Smooth muscle cell (in vitro differentiated cells): ENCODE results near the gene OSBPL10. TPM values are rescaled to one million over a fixed set of nuclear protein-coding genes. Genes with fewer than 3 reads are reported as not detected.

Experiments used
- DNase-seq: peaks from one replicate; lab custom pipeline; 2025; ENCODE audit not compliant: unreplicated experiment; lab: John Stamatoyannopoulos, UW
- H2AFZ ChIP-seq: fragments of 200-600 bp; sonication (generic); 2 replicates; pipeline ENCODE4 v1.6.0; 2016; ENCODE audit warnings: antibody characterized with exemption, low read depth, mild to moderate bottlenecking
- H3F3A ChIP-seq: fragments of 200-600 bp; sonication (generic); 2 replicates; pipeline ENCODE4 v1.6.0; 2017; ENCODE audit warnings: antibody characterized with exemption, low read depth
- H3K27ac ChIP-seq: fragments of 200-600 bp; sonication (generic); 2 replicates; pipeline ENCODE4 v1.5.1; 2016; ENCODE audit warnings: low read depth, mild to moderate bottlenecking
- H3K27me3 ChIP-seq: fragments of 200-600 bp; sonication (generic); 2 replicates; pipeline ENCODE4 v1.6.1; 2016; ENCODE audit warnings: low read depth, mild to moderate bottlenecking
- H3K36me3 ChIP-seq: fragments of 200-600 bp; sonication (generic); 2 replicates; pipeline ENCODE4 v1.5.1; 2016; ENCODE audit warnings: low read depth
- H3K4me1 ChIP-seq: fragments of 200-600 bp; sonication (generic); 2 replicates; pipeline ENCODE4 v1.5.1; 2016; ENCODE audit warnings: low read depth
- H3K4me2 ChIP-seq: fragments of 200-600 bp; sonication (generic); 2 replicates; pipeline ENCODE4 v1.6.0; 2016; ENCODE audit warnings: mild to moderate bottlenecking
- H3K4me3 ChIP-seq: fragments of 200-600 bp; sonication (generic); 2 replicates; pipeline ENCODE4 v1.5.1; 2016; ENCODE audit warnings: mild to moderate bottlenecking
- H3K79me2 ChIP-seq: fragments of 200-600 bp; sonication (generic); 2 replicates; pipeline ENCODE4 v1.6.0; 2016; ENCODE audit warnings: low read depth, mild to moderate bottlenecking
- H3K9ac ChIP-seq: fragments of 200-600 bp; sonication (generic); 2 replicates; pipeline ENCODE4 v1.6.0; 2016; ENCODE audit warnings: low read depth
- H3K9me3 ChIP-seq: fragments of 200-600 bp; sonication (generic); replicated peaks from 2 replicates; pipeline ENCODE4 v1.5.1; 2016; ENCODE audit warnings: low read depth
- H4K20me1 ChIP-seq: fragments of 200-600 bp; sonication (generic); 2 replicates; pipeline ENCODE4 v1.6.0; 2016; ENCODE audit warnings: low read depth
- WGBS: methylation state at CpG from one replicate; pipeline ENCODE4 v1.1.7; 2016; ENCODE audit warnings: low lambda C conversion rate; 5-methylcytosine and 5-hydroxymethylcytosine counted together
- polyA plus RNA-seq: library from polyadenylated mRNA; unstranded; fragments of >200 nt; fragmentation: Nextera tagmentation; extraction: Ambion mirVana; gene quantifications from 2 replicates; pipeline ENCODE4 v1.2.1, GENCODE V29; 2016
- total RNA-seq: library from RNA; depleted of rRNA; stranded (reverse); fragments of >200 nt; gene quantifications from 2 replicates; pipeline ENCODE4 v1.2.3, GENCODE V29; 2014
- TF ChIP-seq, protein P1 (sequence below): fragments of 200-600 bp; sonication (generic); IDR thresholded peaks from 2 replicates; pipeline ENCODE4 v1.5.1; 2017; ENCODE audit warnings: borderline replicate concordance, mild to moderate bottlenecking, antibody characterized with exemption; ENCODE audit not compliant: insufficient read depth, poor library complexity, severe bottlenecking

OSBPL10 gene
- total and polyA plus RNA-seq, 2 experiments from 2014 or later, result 48.9 to 91.5 TPM

- peak overlapping the region; percentile 16 for H3K4me2 ChIP-seq
- H3K27me3 ChIP-seq, result no peaks in the 10 kb centered on the region
- TF ChIP-seq, protein P1, sequence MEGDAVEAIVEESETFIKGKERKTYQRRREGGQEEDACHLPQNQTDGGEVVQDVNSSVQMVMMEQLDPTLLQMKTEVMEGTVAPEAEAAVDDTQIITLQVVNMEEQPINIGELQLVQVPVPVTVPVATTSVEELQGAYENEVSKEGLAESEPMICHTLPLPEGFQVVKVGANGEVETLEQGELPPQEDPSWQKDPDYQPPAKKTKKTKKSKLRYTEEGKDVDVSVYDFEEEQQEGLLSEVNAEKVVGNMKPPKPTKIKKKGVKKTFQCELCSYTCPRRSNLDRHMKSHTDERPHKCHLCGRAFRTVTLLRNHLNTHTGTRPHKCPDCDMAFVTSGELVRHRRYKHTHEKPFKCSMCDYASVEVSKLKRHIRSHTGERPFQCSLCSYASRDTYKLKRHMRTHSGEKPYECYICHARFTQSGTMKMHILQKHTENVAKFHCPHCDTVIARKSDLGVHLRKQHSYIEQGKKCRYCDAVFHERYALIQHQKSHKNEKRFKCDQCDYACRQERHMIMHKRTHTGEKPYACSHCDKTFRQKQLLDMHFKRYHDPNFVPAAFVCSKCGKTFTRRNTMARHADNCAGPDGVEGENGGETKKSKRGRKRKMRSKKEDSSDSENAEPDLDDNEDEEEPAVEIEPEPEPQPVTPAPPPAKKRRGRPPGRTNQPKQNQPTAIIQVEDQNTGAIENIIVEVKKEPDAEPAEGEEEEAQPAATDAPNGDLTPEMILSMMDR, result no peak
- H3K9ac ChIP-seq, result no peak overlapping the region
- H3K4me1 ChIP-seq, result peaks cover 7% of the 10 kb centered on the region
- no peaks in the 10 kb centered on the region for H4K20me1 ChIP-seq
- WGBS, result 63% methylated on average over 6 of the region's 6 CpGs
- H3K79me2 ChIP-seq, result no peaks in the 10 kb centered on the region
- no peak overlapping the region for H3K4me3 ChIP-seq
- H3K36me3 ChIP-seq, result no peaks in the 10 kb centered on the region
- peak overlapping the region; percentile 54 for H3K27ac ChIP-seq
- no peaks in the 10 kb centered on the region for H3K9me3 ChIP-seq
- no peak overlapping the region for H2AFZ ChIP-seq
- no peak for DNase-seq
- peaks cover 5% of the 10 kb centered on the region for H3F3A ChIP-seq
Observed at GRCh38 chr3:32002561-32003368, 21.7 kb upstream of the OSBPL10 start.

- H3F3A ChIP-seq, result peaks cover 5% of the 10 kb centered on the region
- H4K20me1 ChIP-seq, result no peaks in the 10 kb centered on the region
- H3K36me3 ChIP-seq, result no peaks in the 10 kb centered on the region
- DNase-seq, result no peak
- no peak overlapping the region for H3K27ac ChIP-seq
- peaks cover 7% of the 10 kb centered on the region for H3K4me1 ChIP-seq
- no peak overlapping the region for H3K4me2 ChIP-seq
- no peaks in the 10 kb centered on the region for H3K9me3 ChIP-seq
- H3K9ac ChIP-seq, result no peak overlapping the region
- no peak overlapping the region for H3K4me3 ChIP-seq
- H3K27me3 ChIP-seq, result no peaks in the 10 kb centered on the region
- 95% methylated on average over 3 of the region's 3 CpGs for WGBS
- H3K79me2 ChIP-seq, result no peaks in the 10 kb centered on the region
- TF ChIP-seq, protein P1, result no peak
- H2AFZ ChIP-seq, result no peak overlapping the region
Observed at GRCh38 chr3:32000877-32001276, 19.8 kb upstream of the OSBPL10 start.

- Histone ChIP-seq H3K36me3 (no peaks in the 10 kb centered on the region), H3K4me2 (no peak overlapping the region)
- TF ChIP-seq, protein P1, result no peak
Observed at GRCh38 chr3:31999907-32000439, 18.9 kb upstream of the OSBPL10 start.

More at GRCh38 chr3:31999907-32000439, 18.9 kb upstream of the OSBPL10 start:
- no peaks in the 10 kb centered on the region for H3K9me3 ChIP-seq
- DNase-seq, result no peak
- no peak overlapping the region for H2AFZ ChIP-seq
- H3K27me3 ChIP-seq, result no peaks in the 10 kb centered on the region
- 62% methylated on average over 7 of the region's 7 CpGs for WGBS
- H3K9ac ChIP-seq, result no peak overlapping the region
- H3K4me3 ChIP-seq, result no peak overlapping the region
- peaks cover 7% of the 10 kb centered on the region for H3K4me1 ChIP-seq
- H3K27ac ChIP-seq, result no peak overlapping the region
- H3F3A ChIP-seq, result peaks cover 5% of the 10 kb centered on the region
- no peaks in the 10 kb centered on the region for H4K20me1 ChIP-seq
- H3K79me2 ChIP-seq, result no peaks in the 10 kb centered on the region
